HG03571 (cell line): ENCODE data around the gene PIM3.

Experiments used
- ATAC-seq: cut with Tn5 transposase; IDR thresholded peaks from one replicate; pipeline ENCODE4 v1.9.1; 2021; ENCODE audit not compliant: unreplicated experiment

Gene PIM3

GRCh38 chr22:49966041-49966773 lies 5.6 kb downstream of the PIM3 start:
- ATAC-seq, result no peak

- ATAC-seq, result no peak
These were observed 6.5 kb downstream of the PIM3 start for GRCh38 chr22:49966774-49967705.

- no peak for ATAC-seq
These were observed 7.2 kb downstream of the PIM3 start for GRCh38 chr22:49967706-49968208.

- no peak for ATAC-seq
These were observed 7.8 kb downstream of the PIM3 start for GRCh38 chr22:49968313-49968830.

GRCh38 chr22:49968831-49969661 lies 8.5 kb downstream of the PIM3 start:
- no peak for ATAC-seq

GRCh38 chr22:49969751-49970527 lies 9.4 kb downstream of the PIM3 start:
- no peak for ATAC-seq

GRCh38 chr22:49970528-49971231 lies 10.1 kb downstream of the PIM3 start:
- peak; percentile 47 for ATAC-seq

GRCh38 chr22:49971232-49972162 lies 10.9 kb downstream of the PIM3 start:
- ATAC-seq, result peak; percentile 13

- ATAC-seq, result no peak
These were observed 11.8 kb downstream of the PIM3 start for GRCh38 chr22:49972163-49973017.

GRCh38 chr22:49973018-49973961 lies 12.7 kb downstream of the PIM3 start:
- ATAC-seq, result no peak

GRCh38 chr22:49975543-49976389 lies 15.2 kb downstream of the PIM3 start:
- ATAC-seq, result no peak

GRCh38 chr22:49976439-49977175 lies 16.0 kb downstream of the PIM3 start:
- no peak for ATAC-seq

- ATAC-seq, result no peak
These were observed 17.0 kb downstream of the PIM3 start for GRCh38 chr22:49977578-49977977.

- no peak for ATAC-seq
These were observed 19.2 kb downstream of the PIM3 start for GRCh38 chr22:49979587-49980264.
